DND-41 (cell line): ENCODE measurements around the gene DUS3L.

Experiments
- ATAC-seq: fragments of 200-7000 bp; cut with Tn5 transposase; 3 replicates; pipeline ENCODE4 v1.9.1; 2021; ENCODE audit warnings: low read depth; ENCODE audit not compliant: insufficient read depth
- DNase-seq: peaks from one replicate; pipeline ENCODE4 v3.0.0-alpha.2; 2020
- H2AFZ ChIP-seq: 2 replicates; pipeline ENCODE4 v1.6.0; 2012; ENCODE audit warnings: low read depth, low read length
- H3K27ac ChIP-seq: 2 replicates; pipeline ENCODE4 v1.5.1; 2012; ENCODE audit warnings: low read length, inconsistent platforms
- H3K27me3 ChIP-seq: fragments of 200-600 bp; sonication (generic); 2 replicates; pipeline ENCODE4 v1.6.0; 2012; ENCODE audit warnings: low read length, mild to moderate bottlenecking, inconsistent platforms; ENCODE audit not compliant: insufficient read depth, poor library complexity
- H3K36me3 ChIP-seq: 2 replicates; pipeline ENCODE4 v1.5.1; 2012; ENCODE audit warnings: low read length, inconsistent platforms; ENCODE audit not compliant: insufficient read depth
- H3K4me1 ChIP-seq: 2 replicates; pipeline ENCODE4 v1.5.1; 2012; ENCODE audit warnings: mild to moderate bottlenecking, low read length; ENCODE audit not compliant: insufficient read depth
- H3K4me2 ChIP-seq: 2 replicates; pipeline ENCODE4 v1.6.0; 2012; ENCODE audit warnings: mild to moderate bottlenecking, moderate library complexity, low read length, inconsistent platforms; ENCODE audit not compliant: insufficient read depth
- H3K4me3 ChIP-seq, 2 experiments: fragments of 200-600 bp in 1 of 2; shearing (Covaris generic) in 1 of 2; 2 replicates each; pipeline ENCODE4 v1.5.1; 2012 to 2016; ENCODE audit warnings: inconsistent platforms in 2 of 2, low read length in 2 of 2, mild to moderate bottlenecking in 2 of 2, low read depth in 1 of 2, moderate library complexity in 1 of 2
- H3K79me2 ChIP-seq: 2 replicates; pipeline ENCODE4 v1.6.0; 2012; ENCODE audit warnings: low read length, inconsistent platforms; ENCODE audit not compliant: insufficient read depth
- H3K9ac ChIP-seq: 2 replicates; pipeline ENCODE4 v1.6.0; 2012; ENCODE audit warnings: low read depth, mild to moderate bottlenecking, inconsistent platforms, low read length, moderate library complexity
- H3K9me3 ChIP-seq: 2 replicates; pipeline ENCODE4 v1.5.1; 2012; ENCODE audit warnings: low read length, moderate library complexity, mild to moderate bottlenecking, inconsistent platforms; ENCODE audit not compliant: insufficient read depth, severe bottlenecking
- H4K20me1 ChIP-seq: 2 replicates; pipeline ENCODE4 v1.6.0; 2012; ENCODE audit warnings: low read length; ENCODE audit not compliant: insufficient read depth
- EZH2 ChIP-seq: IDR thresholded peaks from 3 replicates; pipeline ENCODE4 v1.6.1; 2012; ENCODE audit warnings: borderline replicate concordance, low read depth, mild to moderate bottlenecking, moderate library complexity, low read length, inconsistent platforms; ENCODE audit not compliant: severe bottlenecking
- TF ChIP-seq, protein P1 (sequence below): IDR thresholded peaks from 2 replicates; pipeline ENCODE4 v1.5.1; 2012; ENCODE audit warnings: borderline replicate concordance, low read length, moderate library complexity, mild to moderate bottlenecking; ENCODE audit not compliant: poor library complexity, severe bottlenecking; ENCODE audit errors: extremely low read depth

The DUS3L gene

DNA sequence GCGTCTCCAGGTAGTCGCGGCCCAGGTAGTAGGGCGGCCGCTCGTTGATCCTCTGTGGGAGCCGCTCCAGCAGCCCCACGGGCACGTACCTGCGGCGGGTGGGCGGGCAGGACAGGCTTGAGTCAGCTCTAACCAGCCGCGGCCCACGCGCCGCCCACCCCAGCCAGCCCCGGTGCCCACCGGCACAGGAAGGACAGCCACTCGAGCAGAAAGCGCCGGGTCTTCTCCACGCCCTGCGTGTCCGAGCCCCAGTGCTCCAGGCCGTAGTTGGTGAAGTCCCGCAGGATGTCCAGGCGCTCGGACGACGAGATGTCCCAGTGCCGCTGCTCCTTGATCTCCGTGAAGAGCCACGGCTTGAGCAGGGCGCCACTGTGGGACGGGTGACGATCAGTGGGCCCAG is 5.5 kb downstream of the DUS3L start:
- Histone ChIP-seq H3K79me2 (peaks cover 15% of the 10 kb centered on the region), H3K9ac (no peak overlapping the region), H3K9me3 (no peaks in the 10 kb centered on the region), H3K4me3 (no peak overlapping the region), H3K36me3 (peaks cover 67% of the 10 kb centered on the region), H3K27me3 (no peaks in the 10 kb centered on the region), H3K27ac (no peak overlapping the region), H3K4me2 (no peak overlapping the region), H2AFZ (no peak overlapping the region), H3K4me1 (peaks cover 16% of the 10 kb centered on the region), H4K20me1 (peaks cover 53% of the 10 kb centered on the region)
- TF ChIP-seq, protein P1, sequence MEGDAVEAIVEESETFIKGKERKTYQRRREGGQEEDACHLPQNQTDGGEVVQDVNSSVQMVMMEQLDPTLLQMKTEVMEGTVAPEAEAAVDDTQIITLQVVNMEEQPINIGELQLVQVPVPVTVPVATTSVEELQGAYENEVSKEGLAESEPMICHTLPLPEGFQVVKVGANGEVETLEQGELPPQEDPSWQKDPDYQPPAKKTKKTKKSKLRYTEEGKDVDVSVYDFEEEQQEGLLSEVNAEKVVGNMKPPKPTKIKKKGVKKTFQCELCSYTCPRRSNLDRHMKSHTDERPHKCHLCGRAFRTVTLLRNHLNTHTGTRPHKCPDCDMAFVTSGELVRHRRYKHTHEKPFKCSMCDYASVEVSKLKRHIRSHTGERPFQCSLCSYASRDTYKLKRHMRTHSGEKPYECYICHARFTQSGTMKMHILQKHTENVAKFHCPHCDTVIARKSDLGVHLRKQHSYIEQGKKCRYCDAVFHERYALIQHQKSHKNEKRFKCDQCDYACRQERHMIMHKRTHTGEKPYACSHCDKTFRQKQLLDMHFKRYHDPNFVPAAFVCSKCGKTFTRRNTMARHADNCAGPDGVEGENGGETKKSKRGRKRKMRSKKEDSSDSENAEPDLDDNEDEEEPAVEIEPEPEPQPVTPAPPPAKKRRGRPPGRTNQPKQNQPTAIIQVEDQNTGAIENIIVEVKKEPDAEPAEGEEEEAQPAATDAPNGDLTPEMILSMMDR = no peak
- TF ChIP-seq EZH2 = no peak
- DNase-seq = no peak
- no peak for ATAC-seq

DNA sequence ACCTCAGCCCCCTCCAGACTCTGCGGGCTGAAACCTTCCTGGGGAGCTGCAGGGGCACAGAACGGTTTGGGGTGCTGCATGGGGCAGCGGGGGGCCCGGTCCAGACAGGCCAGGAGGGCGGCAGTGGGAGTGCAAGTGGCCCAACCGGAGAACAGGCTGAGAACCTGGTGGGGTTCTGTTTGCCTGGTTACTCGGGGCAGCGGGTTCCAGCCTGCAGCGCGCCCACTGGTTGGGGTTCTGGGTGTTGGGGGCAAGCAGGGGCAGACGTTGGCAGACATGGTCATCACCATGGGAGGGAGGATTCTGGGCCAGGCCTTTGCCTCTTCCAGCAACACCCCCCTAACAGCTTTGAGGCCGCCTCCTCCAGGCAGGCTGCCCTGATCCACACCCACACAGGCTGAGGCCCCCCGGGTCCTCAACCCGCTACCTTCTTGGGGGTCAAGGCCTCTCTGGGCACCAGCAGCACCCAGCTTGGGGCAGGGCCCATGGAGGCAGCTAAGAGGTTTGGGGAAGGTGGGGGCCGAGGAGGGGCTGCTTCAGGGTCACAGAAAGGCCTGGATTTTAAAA is 6.3 kb downstream of the DUS3L start, which contains the start of gene PRR22:
TSS of gene PRR22 (minus strand) at position 166 of the 567 bp plus-strand sequence. CDS start at position 80, 86 bp downstream.
- Histone ChIP-seq H3K4me1 (peaks cover 8% of the 10 kb centered on the region; the same call in 1 of the 2 replicates), H3K27ac (no peak within 1 kb of the TSS), H3K36me3 (peaks cover 61% of the 10 kb centered on the region), H3K27me3 (no peaks in the 10 kb centered on the region), H3K4me3 (no peak within 1 kb of the TSS), H3K9ac (no peak within 1 kb of the TSS), H2AFZ (no peak within 1 kb of the TSS), H4K20me1 (peaks cover 46% of the 10 kb centered on the region), H3K4me2 (no peak within 1 kb of the TSS), H3K9me3 (no peaks in the 10 kb centered on the region), H3K79me2 (peaks cover 7% of the 10 kb centered on the region)
- no peak for TF ChIP-seq EZH2
- TF ChIP-seq, protein P1 = no peak
- DNase-seq (no peak), ATAC-seq (no peak)

DNA sequence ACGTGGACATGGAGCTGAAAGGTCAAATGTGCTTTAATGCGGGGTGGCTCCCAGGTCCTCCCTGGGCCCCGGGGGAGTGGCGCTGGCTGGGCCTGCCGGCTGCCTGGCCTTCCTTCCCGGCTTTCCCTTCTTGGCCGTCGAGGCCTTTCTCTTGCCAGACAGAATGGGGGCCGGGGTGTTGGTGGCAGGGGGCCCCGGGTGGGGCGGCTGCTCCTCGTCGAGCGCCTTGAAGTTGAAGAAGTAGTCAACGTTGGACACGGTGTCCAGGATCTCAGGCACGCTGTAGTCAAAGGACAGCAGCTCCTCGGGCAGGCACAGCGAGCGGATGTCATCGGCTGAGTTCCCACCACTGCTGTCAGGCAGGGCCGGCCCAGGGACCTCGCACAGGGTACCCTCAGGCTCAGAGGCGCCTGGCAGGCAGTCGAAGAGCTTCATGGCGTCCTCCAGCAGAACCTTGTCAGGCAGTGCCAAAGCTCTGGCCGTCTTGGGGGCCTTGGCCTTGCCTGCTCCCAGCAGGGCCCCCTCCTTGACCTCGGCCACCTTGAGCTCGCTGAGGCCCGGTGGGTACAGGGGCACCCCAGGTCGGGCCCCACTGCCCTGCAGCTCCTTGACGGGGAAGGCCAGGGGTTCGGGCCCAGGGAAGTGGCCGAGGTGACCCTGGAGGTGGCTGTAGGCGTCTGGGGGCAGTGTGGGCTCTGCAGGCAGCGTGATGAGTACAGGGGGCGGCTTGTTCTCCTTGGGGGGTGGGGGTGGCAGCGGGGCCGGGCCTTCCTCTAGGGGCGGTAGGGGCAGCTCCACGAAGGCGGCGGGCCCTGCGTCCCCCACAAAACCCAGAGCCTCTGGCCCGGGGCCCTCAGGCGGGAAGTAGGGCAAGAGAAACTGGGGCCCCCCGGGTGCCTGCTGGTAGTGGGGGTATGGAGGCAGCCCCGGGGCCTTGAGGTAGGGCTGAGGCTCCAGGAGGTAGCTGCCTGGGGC is 7.7 kb downstream of the DUS3L start:
- no peak overlapping the region for H2AFZ ChIP-seq

More for the DNA sequence above, 7.7 kb downstream of the DUS3L start:
- TF ChIP-seq, protein P1 = no peak
- TF ChIP-seq EZH2 = no peak
- no peak overlapping the region for H3K9ac ChIP-seq
- ATAC-seq = 0 out of 3 replicates have a peak, but pooled peaks have one; percentile 20
- H3K36me3 ChIP-seq = peaks cover 47% of the 10 kb centered on the region
- H3K4me3 ChIP-seq = no peak overlapping the region
- no peak overlapping the region for H3K27ac ChIP-seq
- no peaks in the 10 kb centered on the region for H3K27me3 ChIP-seq
- no peaks in the 10 kb centered on the region for H3K4me1 ChIP-seq
- no peak overlapping the region for H3K4me2 ChIP-seq
- peaks cover 35% of the 10 kb centered on the region for H4K20me1 ChIP-seq
- no peaks in the 10 kb centered on the region for H3K79me2 ChIP-seq
- no peaks in the 10 kb centered on the region for H3K9me3 ChIP-seq
- DNase-seq = no peak
